WTC11 (cell line): ENCODE results near the gene ARMC9. TPM values are rescaled to one million over a fixed set of nuclear protein-coding genes. Genes with fewer than 3 reads are reported as not detected.

Experiments
- ATAC-seq: fragments of 200-7000 bp; cut with Tn5 transposase; 2 replicates; pipeline ENCODE4 v1.10.0; 2021; ENCODE audit warnings: mild to moderate bottlenecking, moderate library complexity
- CTCF ChIA-PET: fragments of 300-600 bp; sonication (Branson Sonifier 250); formaldehyde crosslinking; loops from one replicate; lab custom pipeline; 2021; ENCODE audit warnings: antibody characterized with exemption; lab: Charles Lee
- POLR2A ChIA-PET: fragments of 350-600 bp; sonication (Branson Sonifier 250); formaldehyde crosslinking; loops from one replicate; lab custom pipeline; 2021; ENCODE audit warnings: antibody characterized with exemption; lab: Charles Lee
- DNase-seq: peaks from one replicate; pipeline ENCODE4 v3.0.0; 2021; ENCODE audit warnings: low spot score
- H3K27ac Mint-ChIP-seq: 2 replicates; pipeline ENCODE4 v1.8.0; 2021; ENCODE audit warnings: mixed read lengths
- H3K27me3 Mint-ChIP-seq: 2 replicates; pipeline ENCODE4 v1.8.0; 2021; ENCODE audit warnings: low read depth, mild to moderate bottlenecking, moderate library complexity, mixed read lengths
- H3K36me3 Mint-ChIP-seq: 2 replicates; pipeline ENCODE4 v1.8.0; 2021; ENCODE audit warnings: mixed read lengths
- H3K4me1 Mint-ChIP-seq: 2 replicates; pipeline ENCODE4 v1.8.0; 2022; ENCODE audit warnings: mixed read lengths
- H3K4me3 Mint-ChIP-seq: 2 replicates; pipeline ENCODE4 v1.8.0; 2021; ENCODE audit warnings: mild to moderate bottlenecking, moderate library complexity, mixed read lengths
- H3K9me3 Mint-ChIP-seq: 2 replicates; pipeline ENCODE4 v1.8.0; 2021; ENCODE audit warnings: mixed read lengths
- AFF4 ChIP-seq: sonication (generic); formaldehyde crosslinking; IDR thresholded peaks from 2 replicates; pipeline ENCODE4 v1.8.1; 2023; ENCODE audit warnings: mild to moderate bottlenecking, missing genetic modification reagents, borderline replicate concordance
- AR ChIP-seq: fragments of 250-450 bp; sonication (Bioruptor Pico); IDR thresholded peaks from 2 replicates; pipeline ENCODE4 v1.9.0; 2021; ENCODE audit warnings: mild to moderate bottlenecking
- ATF1 ChIP-seq: sonication (generic); formaldehyde crosslinking; IDR thresholded peaks from 2 replicates; pipeline ENCODE4 v1.8.1; 2023; ENCODE audit warnings: mild to moderate bottlenecking, moderate library complexity, missing genetic modification reagents
- ATF3 ChIP-seq: sonication (generic); formaldehyde crosslinking; conservative IDR thresholded peaks from 2 replicates; pipeline ENCODE4 v1.8.1; 2022; ENCODE audit warnings: mild to moderate bottlenecking, missing genetic modification reagents
- CDX4 ChIP-seq: fragments of 250-450 bp; sonication (Bioruptor Pico); IDR thresholded peaks from 2 replicates; pipeline ENCODE4 v1.9.0; 2021; ENCODE audit warnings: moderate library complexity, mild to moderate bottlenecking, inconsistent platforms, borderline replicate concordance
- CREB1 ChIP-seq: sonication (generic); formaldehyde crosslinking; IDR thresholded peaks from 2 replicates; pipeline ENCODE4 v1.8.0; 2023; ENCODE audit warnings: mild to moderate bottlenecking, missing genetic modification reagents
- E2F4 ChIP-seq: sonication (generic); formaldehyde crosslinking; IDR thresholded peaks from 2 replicates; pipeline ENCODE4 v1.8.1; 2022; ENCODE audit warnings: low read depth, mild to moderate bottlenecking, moderate library complexity, missing genetic modification reagents, borderline replicate concordance
- E2F5 ChIP-seq: sonication (generic); formaldehyde crosslinking; IDR thresholded peaks from 2 replicates; pipeline ENCODE4 v1.8.1; 2022; ENCODE audit warnings: mild to moderate bottlenecking, moderate library complexity, missing genetic modification reagents
- ERG ChIP-seq: fragments of 250-450 bp; sonication (Bioruptor Pico); IDR thresholded peaks from 2 replicates; pipeline ENCODE4 v1.8.0; 2021; ENCODE audit warnings: mild to moderate bottlenecking
- HMGA2 ChIP-seq: fragments of 250-450 bp; sonication (Bioruptor Pico); IDR thresholded peaks from 2 replicates; pipeline ENCODE4 v1.4.0; 2021; ENCODE audit warnings: mild to moderate bottlenecking, moderate library complexity
- JUN ChIP-seq: sonication (generic); formaldehyde crosslinking; IDR thresholded peaks from 2 replicates; pipeline ENCODE4 v1.8.0; 2023; ENCODE audit warnings: mild to moderate bottlenecking, missing genetic modification reagents
- MAX ChIP-seq: sonication (generic); formaldehyde crosslinking; IDR thresholded peaks from 2 replicates; pipeline ENCODE4 v1.8.0; 2022; ENCODE audit warnings: mild to moderate bottlenecking, missing genetic modification reagents
- NR3C1 ChIP-seq: sonication (generic); formaldehyde crosslinking; conservative IDR thresholded peaks from 2 replicates; pipeline ENCODE4 v1.8.1; 2023; ENCODE audit warnings: low read depth, mild to moderate bottlenecking, missing genetic modification reagents
- RELA ChIP-seq: sonication (generic); formaldehyde crosslinking; IDR thresholded peaks from 2 replicates; pipeline ENCODE4 v1.8.1; 2022; ENCODE audit warnings: missing genetic modification reagents, mild to moderate bottlenecking, borderline replicate concordance
- TEAD1 ChIP-seq: sonication (generic); formaldehyde crosslinking; IDR thresholded peaks from 2 replicates; pipeline ENCODE4 v1.8.0; 2022; ENCODE audit warnings: mild to moderate bottlenecking, missing genetic modification reagents
- ZMAT4 ChIP-seq: fragments of 250-450 bp; sonication (Bioruptor Pico); IDR thresholded peaks from 2 replicates; pipeline ENCODE4 v1.9.0; 2021; ENCODE audit warnings: mild to moderate bottlenecking
- ZNF263 ChIP-seq: sonication (generic); formaldehyde crosslinking; IDR thresholded peaks from 2 replicates; pipeline ENCODE4 v1.8.1; 2022; ENCODE audit warnings: low read depth, mild to moderate bottlenecking, moderate library complexity, missing genetic modification reagents
- ZNF317 ChIP-seq: sonication (generic); formaldehyde crosslinking; IDR thresholded peaks from 2 replicates; pipeline ENCODE4 v1.8.1; 2023; ENCODE audit warnings: low read depth, mild to moderate bottlenecking, moderate library complexity, missing genetic modification reagents, borderline replicate concordance
- total RNA-seq: library from RNA; stranded (reverse); gene quantifications from 3 replicates; pipeline ENCODE4 v1.2.3, GENCODE V29; 2021
- TF ChIP-seq, protein P1 (sequence below): sonication (generic); formaldehyde crosslinking; IDR thresholded peaks from 2 replicates; pipeline ENCODE4 v1.8.0; 2023; ENCODE audit warnings: mild to moderate bottlenecking, missing genetic modification reagents

ARMC9 gene
- total RNA-seq, 1 experiment from 2014 or later, result 34.9 TPM

- no peak for TF ChIP-seq JUN (CRISPR knock-in tag)
- no peak for TF ChIP-seq ZNF263
Observed at GRCh38 chr2:231409776-231410175, 211.3 kb downstream of the ARMC9 start (continued).

DNA sequence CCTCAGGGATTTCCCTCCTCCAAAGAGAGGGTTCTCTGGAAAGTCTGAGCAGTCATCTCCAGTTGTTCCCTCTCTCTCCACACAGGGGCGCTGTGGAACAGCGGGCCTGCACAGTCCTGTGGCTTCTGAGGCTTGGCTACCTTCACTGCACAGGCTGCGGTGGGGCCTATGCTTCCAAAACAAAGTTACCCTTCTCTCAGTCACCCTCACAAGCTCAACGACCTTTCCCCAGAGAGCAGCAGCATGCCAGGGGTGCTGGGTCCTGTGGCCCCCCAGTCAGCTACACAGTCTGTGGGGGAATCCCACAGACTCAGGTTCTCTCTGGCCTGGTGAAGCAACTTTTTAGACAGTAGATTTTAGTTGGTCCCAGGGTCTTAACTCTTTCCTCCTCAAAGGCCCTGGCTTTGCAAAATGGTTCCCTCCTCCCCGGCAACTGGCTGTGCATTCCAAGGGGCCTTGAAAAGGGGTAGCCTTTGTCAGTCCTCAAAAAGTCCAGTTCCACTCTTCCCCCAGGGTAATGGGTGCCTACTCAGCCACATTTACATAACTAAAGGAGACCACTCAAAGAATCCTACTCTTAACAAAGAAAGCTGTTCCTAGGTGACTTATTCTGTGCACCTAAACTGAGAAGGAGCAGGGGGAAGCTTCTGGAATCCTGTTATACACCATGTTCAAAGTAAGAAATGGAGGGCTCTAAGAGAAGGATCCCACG lies 212.0 kb downstream of the ARMC9 start:
- H3K36me3 Mint-ChIP-seq, result peaks cover 24% of the 10 kb centered on the region
- ChIA-PET CTCF (interaction anchor here (0.6 to 5.8 kb wide), 18 partner anchors 9 to 680 kb away, joined by 3 to 58 read pairs (median 4); partner anchors contain the start of genes B3GNT7 and NCL), POLR2A (interaction anchor here (0.7 to 3.4 kb wide), 6 partner anchors 10 to 54 kb away, joined by 3 to 15 read pairs (median 4); partner anchors contain the start of gene NCL)
- peaks cover 17% of the 10 kb centered on the region for H3K9me3 Mint-ChIP-seq
- ATAC-seq (peak; percentile 38), DNase-seq (peak; percentile 82)
- peaks cover 76% of the 10 kb centered on the region for H3K4me1 Mint-ChIP-seq
- peak overlapping the region; percentile 69 for H3K4me3 Mint-ChIP-seq
- peak overlapping the region; percentile 99 for H3K27ac Mint-ChIP-seq
- H3K27me3 Mint-ChIP-seq, result no peaks in the 10 kb centered on the region
- TF ChIP-seq, protein P1, sequence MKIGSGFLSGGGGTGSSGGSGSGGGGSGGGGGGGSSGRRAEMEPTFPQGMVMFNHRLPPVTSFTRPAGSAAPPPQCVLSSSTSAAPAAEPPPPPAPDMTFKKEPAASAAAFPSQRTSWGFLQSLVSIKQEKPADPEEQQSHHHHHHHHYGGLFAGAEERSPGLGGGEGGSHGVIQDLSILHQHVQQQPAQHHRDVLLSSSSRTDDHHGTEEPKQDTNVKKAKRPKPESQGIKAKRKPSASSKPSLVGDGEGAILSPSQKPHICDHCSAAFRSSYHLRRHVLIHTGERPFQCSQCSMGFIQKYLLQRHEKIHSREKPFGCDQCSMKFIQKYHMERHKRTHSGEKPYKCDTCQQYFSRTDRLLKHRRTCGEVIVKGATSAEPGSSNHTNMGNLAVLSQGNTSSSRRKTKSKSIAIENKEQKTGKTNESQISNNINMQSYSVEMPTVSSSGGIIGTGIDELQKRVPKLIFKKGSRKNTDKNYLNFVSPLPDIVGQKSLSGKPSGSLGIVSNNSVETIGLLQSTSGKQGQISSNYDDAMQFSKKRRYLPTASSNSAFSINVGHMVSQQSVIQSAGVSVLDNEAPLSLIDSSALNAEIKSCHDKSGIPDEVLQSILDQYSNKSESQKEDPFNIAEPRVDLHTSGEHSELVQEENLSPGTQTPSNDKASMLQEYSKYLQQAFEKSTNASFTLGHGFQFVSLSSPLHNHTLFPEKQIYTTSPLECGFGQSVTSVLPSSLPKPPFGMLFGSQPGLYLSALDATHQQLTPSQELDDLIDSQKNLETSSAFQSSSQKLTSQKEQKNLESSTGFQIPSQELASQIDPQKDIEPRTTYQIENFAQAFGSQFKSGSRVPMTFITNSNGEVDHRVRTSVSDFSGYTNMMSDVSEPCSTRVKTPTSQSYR (CRISPR knock-in tag), result no peak
- TF ChIP-seq ZMAT4 (CRISPR knock-in tag) (peak; percentile 73; the same call in 1 of the 2 replicates), AR (no peak; the same call in 1 of the 2 replicates), ATF3 (CRISPR knock-in tag) (no peak), ERG (CRISPR knock-in tag) (0 out of 2 replicates have a peak, but pooled peaks have one; percentile 39), E2F4 (CRISPR knock-in tag) (no peak), RELA (CRISPR knock-in tag) (no peak), CDX4 (CRISPR knock-in tag) (no peak), TEAD1 (CRISPR knock-in tag) (peak; percentile 61), NR3C1 (CRISPR knock-in tag) (no peak), AFF4 (CRISPR knock-in tag) (no peak), CREB1 (no peak), ATF1 (CRISPR knock-in tag) (no peak), E2F5 (CRISPR knock-in tag) (no peak), ZNF317 (no peak), HMGA2 (no peak), MAX (0 out of 2 replicates have a peak, but pooled peaks have one; percentile 19), ZNF263 (no peak)
